GM21529 (cell line): ENCODE data around the gene ATP2B3.

ENCODE experiments used
- ATAC-seq: cut with Tn5 transposase; IDR thresholded peaks from one replicate; pipeline ENCODE4 v1.9.1; 2021; ENCODE audit not compliant: unreplicated experiment

The ATP2B3 gene

GRCh38 chrX:153517423-153517822 lies at the start of gene ATP2B3:
Gene ATP2B3, plus strand, starts transcription at chrX:153517642. Its CDS starts 18,606 bp downstream, at chrX:153536248.
- no peak for ATAC-seq

GRCh38 chrX:153468008-153468580 lies 49.3 kb upstream of the ATP2B3 start:
- no peak for ATAC-seq

GRCh38 chrX:153469811-153470410 lies 47.5 kb upstream of the ATP2B3 start:
- ATAC-seq = peak; percentile 42

DNA sequence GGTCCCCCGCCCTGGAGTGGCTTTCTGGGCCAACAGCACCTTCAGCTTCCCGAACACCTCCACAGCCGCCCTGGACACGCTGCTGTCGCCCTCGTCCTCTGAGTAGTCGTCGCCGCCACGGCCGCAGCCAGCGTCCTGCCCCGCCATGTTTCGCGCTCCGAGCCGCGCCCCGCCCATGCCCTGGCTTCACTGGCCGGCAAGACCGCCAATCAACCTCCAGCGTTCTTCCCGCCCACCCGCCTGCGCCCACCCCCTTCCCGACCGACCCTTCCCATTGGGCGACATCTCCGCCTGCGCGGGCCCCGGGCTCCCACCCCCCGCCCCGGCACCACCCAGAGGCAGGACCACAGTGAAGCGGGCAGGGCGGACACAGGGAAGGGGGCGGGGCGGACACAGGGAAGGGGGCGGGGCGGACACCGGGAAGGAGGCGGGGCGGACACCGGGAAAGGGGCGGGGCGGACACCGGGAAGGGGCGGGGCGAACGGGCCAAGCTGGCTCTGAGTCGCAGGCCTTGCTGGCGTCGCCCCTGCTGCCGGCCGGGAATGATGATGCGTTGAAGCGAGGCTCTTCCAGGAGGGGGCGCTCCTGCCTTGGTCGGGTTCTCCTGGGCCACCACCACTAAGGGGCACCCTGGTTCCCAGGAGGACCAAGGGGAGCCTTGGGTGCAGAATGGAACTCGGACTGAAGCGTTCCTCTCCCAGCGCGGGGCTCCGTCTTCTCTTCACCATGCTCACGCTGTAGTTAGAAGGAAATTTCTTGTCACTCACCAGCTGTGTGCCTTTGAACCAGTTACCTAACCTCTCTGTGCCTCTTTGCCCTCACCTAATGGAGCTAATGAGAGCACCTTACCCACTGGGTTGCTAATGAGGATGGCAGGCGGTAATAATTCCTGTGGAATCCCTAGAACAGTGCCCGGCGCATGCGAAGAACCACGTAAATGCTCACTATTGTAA lies 46.8 kb upstream of the ATP2B3 start, which contains the start of gene HAUS7:
Gene HAUS7 (minus strand): TSS at position 166 of the 953 bp plus-strand sequence. CDS start 19 bp downstream, at position 147.
- ATAC-seq = peak; percentile 82

- no peak for ATAC-seq
These were observed 45.7 kb upstream of the ATP2B3 start for GRCh38 chrX:153471663-153472280.

DNA sequence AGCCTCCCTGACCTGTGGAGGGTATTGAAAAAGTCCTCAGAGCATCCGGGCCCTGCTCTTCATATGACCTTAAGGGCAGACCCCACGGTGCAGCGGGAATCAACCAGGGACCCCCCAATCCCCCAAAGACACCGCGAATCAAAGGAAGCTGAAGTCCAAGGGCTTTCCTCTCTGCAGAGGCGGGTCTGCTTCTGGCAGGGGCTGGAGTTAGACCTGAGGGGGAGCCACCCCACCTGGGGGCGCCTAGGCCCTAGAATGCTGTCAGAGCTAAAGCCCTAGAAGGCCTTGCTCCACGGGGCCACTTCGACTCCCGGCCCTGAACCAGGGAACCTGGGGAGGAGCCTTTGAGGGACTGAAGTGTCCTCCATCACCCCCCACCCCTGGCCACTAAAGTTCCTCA lies 44.3 kb upstream of the ATP2B3 start:
- no peak for ATAC-seq

GRCh38 chrX:153474266-153474665 lies 43.2 kb upstream of the ATP2B3 start:
- no peak for ATAC-seq

GRCh38 chrX:153474718-153475117 lies 42.7 kb upstream of the ATP2B3 start:
- no peak for ATAC-seq

- ATAC-seq = no peak
These were observed 42.2 kb upstream of the ATP2B3 start for GRCh38 chrX:153475271-153475670.

DNA sequence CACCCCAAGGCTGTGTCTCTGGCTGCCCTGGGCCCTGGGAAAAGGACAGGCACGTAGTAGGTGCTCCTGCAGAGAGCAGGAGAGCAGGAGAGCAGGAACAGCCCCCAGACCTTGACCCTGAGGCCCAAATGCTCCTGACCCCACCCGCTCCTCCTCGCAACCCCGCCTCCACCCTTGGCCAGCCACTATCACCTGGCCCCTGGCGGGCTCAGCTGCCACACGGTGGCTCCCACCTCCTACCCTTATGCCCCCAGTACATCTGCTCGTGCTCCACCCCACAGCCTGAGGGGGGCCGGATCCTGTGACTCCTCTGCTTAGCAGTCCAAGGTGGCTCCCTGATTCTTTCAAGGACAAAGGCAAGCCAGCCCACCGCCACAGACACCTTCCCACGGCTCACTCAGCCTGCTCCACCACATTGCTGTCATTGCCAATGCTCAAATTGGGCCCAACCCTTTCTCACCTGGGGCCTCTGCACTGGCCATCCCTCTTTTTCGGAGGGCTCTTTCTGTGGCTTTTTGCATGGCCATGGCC lies 41.6 kb upstream of the ATP2B3 start:
- no peak for ATAC-seq

DNA sequence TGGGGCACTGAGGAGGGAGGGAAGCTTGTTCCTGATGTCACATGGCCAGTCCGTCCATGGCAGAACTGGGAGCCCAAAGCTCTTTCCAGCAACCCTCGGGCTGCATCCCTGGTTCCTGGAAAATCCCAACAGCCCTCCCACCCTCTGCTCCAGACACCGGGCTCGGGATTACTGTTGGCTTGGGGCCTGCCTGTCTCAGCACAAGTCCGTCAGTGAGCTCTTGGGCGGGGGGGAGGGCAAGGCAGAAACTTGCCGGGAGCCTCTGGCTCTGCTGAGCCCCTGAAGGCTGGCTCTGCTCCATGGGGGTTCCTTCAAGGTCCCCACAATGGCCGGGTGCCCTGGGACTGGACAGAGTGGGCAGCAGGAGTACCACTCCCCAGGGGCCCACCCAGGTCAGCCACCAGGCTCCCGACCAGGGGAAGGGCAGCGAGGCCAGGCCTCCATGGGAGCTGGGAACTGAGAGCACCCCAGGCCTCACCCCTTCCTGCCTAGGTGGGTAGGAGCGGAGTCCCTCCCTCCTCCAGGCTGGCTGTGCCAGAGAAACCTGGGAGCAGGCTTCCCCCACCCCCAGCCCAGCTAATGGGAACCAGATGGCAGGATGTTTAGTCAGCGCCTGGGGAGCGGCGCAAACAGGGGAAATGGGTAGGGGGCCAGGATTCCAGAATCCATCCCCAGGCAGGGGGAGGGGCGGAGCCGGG lies 40.6 kb upstream of the ATP2B3 start:
- no peak for ATAC-seq

- ATAC-seq = no peak
These were observed 40.0 kb upstream of the ATP2B3 start for GRCh38 chrX:153477364-153477857.

DNA sequence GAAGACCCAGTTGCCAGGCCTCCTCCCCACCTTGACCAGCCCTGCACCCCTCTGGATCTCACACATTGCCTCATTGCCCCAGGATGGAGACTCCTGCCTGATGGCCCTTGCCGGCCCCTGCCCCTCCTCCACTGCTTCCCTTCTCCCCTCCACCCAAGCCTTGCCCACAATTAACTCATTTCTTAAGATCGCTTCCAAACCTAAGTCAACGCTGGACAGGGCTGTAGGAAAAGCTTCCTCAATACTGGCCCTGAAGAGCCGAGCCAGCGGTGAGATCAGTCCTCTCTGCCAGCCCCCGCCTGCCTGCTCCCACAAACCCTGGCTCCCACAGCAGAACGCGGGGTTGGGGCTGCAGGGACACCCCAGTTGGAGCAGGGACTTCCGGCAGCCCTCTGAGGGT lies 39.5 kb upstream of the ATP2B3 start:
- no peak for ATAC-seq

GRCh38 chrX:153478746-153479145 lies 38.7 kb upstream of the ATP2B3 start:
- ATAC-seq = no peak

- ATAC-seq = no peak
These were observed 36.4 kb upstream of the ATP2B3 start for GRCh38 chrX:153481043-153481442.

DNA sequence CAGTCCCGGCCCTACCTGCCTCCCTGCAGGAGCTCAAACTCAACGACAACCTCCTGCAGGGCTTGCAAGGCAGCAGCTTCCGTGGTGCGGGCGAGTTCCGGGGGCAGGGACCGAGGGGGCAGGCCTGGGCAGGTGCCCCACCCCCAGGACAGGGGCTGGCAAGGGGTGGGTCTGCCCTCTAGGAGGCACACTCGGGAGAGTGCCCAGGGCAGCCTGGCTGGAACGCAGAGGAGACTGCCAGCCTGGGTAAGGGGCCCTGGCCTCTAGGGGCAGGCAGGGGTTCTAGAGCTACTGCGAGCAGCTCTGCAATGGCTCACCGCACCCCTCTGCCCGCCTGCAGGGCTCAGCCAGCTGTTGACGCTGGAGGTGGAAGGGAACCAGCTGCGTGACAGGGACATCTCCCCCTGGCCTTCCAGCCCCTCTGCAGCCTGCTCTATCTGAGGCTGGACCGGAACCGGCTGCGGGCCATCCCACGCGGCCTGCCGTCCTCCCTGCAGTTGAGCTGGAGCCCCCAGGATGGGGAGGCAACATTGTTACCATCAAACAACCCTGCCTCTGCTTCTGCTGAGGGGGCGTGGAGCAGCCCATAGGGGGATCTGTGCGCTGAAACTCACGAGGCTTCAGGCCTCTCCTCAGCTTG lies 34.9 kb upstream of the ATP2B3 start:
- no peak for ATAC-seq

DNA sequence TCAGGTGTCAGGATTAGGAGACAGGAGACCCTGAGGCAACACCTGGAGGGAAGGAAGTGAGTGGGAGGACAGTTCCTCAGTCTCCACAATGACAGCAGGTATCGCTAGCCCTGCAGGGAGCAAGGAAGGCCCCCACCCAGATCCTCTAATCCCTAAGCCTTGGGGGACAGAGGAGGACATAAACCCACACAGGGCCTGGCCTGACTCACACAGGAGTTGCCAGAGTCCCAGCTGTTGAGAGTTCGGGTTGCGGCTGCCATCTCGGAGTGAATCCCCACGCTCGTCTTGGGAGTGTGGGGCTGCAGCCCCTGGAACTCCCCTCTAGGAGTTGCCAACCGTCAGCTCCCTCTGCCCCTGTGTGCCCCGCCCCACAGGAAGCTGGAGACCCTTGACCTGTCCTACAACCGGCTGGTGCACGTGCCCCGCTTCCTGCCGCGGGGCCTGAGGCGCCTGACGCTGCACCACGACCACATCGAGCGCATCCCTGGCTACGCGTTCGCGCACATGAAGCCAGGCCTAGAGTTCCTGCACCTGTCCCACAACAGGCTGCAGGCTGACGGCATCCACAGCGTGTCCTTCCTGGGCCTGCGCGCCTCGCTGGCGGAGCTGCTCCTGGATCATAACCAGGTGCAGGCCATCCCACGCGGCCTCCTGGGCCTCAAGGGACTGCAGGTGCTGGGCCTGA lies 31.9 kb upstream of the ATP2B3 start:
- no peak for ATAC-seq

- ATAC-seq = no peak
These were observed 31.3 kb upstream of the ATP2B3 start for GRCh38 chrX:153486171-153486570.

GRCh38 chrX:153487590-153488071 lies 29.8 kb upstream of the ATP2B3 start:
- no peak for ATAC-seq
